Endothelial cell of umbilical vein (primary cell): Measurements from ENCODE around the gene CNOT1.

Source experiments
- EZH2 ChIP-seq: IDR thresholded peaks from 2 replicates; pipeline ENCODE4 v1.6.1; 2012; ENCODE audit warnings: borderline replicate concordance, low read depth, mild to moderate bottlenecking, moderate library complexity, low read length, inconsistent platforms; ENCODE audit not compliant: severe bottlenecking
- GATA2 ChIP-seq: IDR thresholded peaks from 2 replicates; pipeline ENCODE4 v1.7.0; 2011; ENCODE audit warnings: low read depth, mild to moderate bottlenecking, moderate library complexity, mixed read lengths, low read length; ENCODE audit not compliant: insufficient read length, insufficient read depth
- JUN ChIP-seq: IDR thresholded peaks from 2 replicates; pipeline ENCODE4 v1.6.1; 2011; ENCODE audit warnings: borderline replicate concordance, low read depth; ENCODE audit not compliant: insufficient read length, insufficient read depth
- MYC ChIP-seq: IDR thresholded peaks from one replicate; pipeline ENCODE4 v1.6.1; 2011; ENCODE audit warnings: mild to moderate bottlenecking, low read depth, low read length
- POLR2A ChIP-seq: IDR thresholded peaks from 2 replicates; pipeline ENCODE4 v1.6.1; 2012; ENCODE audit warnings: low read depth, mild to moderate bottlenecking, control low read depth, low read length
- POLR2AphosphoS5 ChIP-seq: IDR thresholded peaks from 2 replicates; pipeline ENCODE4 v1.6.1; 2012; ENCODE audit warnings: low read depth, mild to moderate bottlenecking, control low read depth, low read length, moderate library complexity; ENCODE audit not compliant: insufficient read depth
- TF ChIP-seq, protein P1 (sequence below), 2 donors: IDR thresholded peaks; 1 replicate in 1 of 2; 2 replicates in 1 of 2; pipeline ENCODE4 v1.5.1; 2011; ENCODE audit warnings: low read length in 2 of 2, mild to moderate bottlenecking in 2 of 2, moderate library complexity in 2 of 2, control low read depth in 1 of 2, inconsistent platforms in 1 of 2, low read depth in 1 of 2; ENCODE audit not compliant: insufficient read depth in 1 of 2; ENCODE audit errors: extremely low read depth in 1 of 2
- TF ChIP-seq, protein P2 (sequence below): IDR thresholded peaks from 2 replicates; pipeline ENCODE4 v1.6.1; 2011; ENCODE audit not compliant: insufficient read depth, insufficient read length

DNA sequence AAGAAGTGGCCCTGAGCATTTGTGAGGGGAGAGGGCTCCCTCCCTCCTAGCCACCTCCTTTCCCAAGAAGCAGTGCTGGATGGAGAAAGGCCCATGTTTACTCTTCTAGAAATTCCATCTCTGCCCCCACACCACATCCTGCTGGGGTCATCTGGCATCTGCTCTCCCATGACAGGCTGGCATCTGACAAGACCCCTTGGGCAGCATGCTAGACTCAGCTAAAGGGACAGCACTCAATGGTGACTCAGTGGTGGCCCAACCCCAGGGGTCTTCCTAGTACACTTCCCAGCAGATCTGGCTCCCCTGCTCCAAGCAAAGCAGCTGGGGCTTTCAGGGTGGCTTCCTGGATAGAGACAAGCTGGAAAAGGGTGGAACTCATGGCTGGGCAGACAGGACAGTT lies 40.6 kb upstream of the CNOT1 start:
- TF ChIP-seq, protein P1, sequence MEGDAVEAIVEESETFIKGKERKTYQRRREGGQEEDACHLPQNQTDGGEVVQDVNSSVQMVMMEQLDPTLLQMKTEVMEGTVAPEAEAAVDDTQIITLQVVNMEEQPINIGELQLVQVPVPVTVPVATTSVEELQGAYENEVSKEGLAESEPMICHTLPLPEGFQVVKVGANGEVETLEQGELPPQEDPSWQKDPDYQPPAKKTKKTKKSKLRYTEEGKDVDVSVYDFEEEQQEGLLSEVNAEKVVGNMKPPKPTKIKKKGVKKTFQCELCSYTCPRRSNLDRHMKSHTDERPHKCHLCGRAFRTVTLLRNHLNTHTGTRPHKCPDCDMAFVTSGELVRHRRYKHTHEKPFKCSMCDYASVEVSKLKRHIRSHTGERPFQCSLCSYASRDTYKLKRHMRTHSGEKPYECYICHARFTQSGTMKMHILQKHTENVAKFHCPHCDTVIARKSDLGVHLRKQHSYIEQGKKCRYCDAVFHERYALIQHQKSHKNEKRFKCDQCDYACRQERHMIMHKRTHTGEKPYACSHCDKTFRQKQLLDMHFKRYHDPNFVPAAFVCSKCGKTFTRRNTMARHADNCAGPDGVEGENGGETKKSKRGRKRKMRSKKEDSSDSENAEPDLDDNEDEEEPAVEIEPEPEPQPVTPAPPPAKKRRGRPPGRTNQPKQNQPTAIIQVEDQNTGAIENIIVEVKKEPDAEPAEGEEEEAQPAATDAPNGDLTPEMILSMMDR (IDR thresholded peaks at IDR 0.05; ENCODE audit: extremely low read depth in 1 of 2, insufficient read depth in 1 of 2, low read depth in 1 of 2, low read length in 2 of 2): no peak
- no peak for TF ChIP-seq POLR2AphosphoS5
- TF ChIP-seq EZH2: no peak
- no peak for TF ChIP-seq GATA2
- TF ChIP-seq MYC: no peak
- TF ChIP-seq JUN: no peak
- TF ChIP-seq, protein P2, sequence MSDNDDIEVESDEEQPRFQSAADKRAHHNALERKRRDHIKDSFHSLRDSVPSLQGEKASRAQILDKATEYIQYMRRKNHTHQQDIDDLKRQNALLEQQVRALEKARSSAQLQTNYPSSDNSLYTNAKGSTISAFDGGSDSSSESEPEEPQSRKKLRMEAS: no peak
- TF ChIP-seq POLR2A: no peak
